Effector memory CD4-positive, alpha-beta T cell (primary cell): ENCODE data around the gene ADSS1.
"Not testable (repeated sequence)": the region's sequence is repeated elsewhere in the genome, so short reads cannot be mapped to it uniquely, and the experiment has no call there.

Experiments
- DNase-seq, 3 donors: peaks; one replicate each; pipeline ENCODE4 v3.0.0-alpha.2; 2020
- H3K27ac ChIP-seq: 2 replicates; pipeline ENCODE4 v1.7.0; 2013; ENCODE audit warnings: mild to moderate bottlenecking, low read length, moderate library complexity; ENCODE audit not compliant: insufficient read depth, poor library complexity, severe bottlenecking
- H3K27me3 ChIP-seq: replicated peaks from 2 replicates; pipeline ENCODE4 v1.7.0; 2013; ENCODE audit warnings: mild to moderate bottlenecking, low read length; ENCODE audit not compliant: insufficient read depth, control insufficient read depth, poor library complexity, severe bottlenecking
- H3K36me3 ChIP-seq: 2 replicates; pipeline ENCODE4 v1.7.0; 2013; ENCODE audit warnings: mild to moderate bottlenecking, low read length, moderate library complexity; ENCODE audit not compliant: control insufficient read depth, insufficient read depth
- H3K4me1 ChIP-seq: 2 replicates; pipeline ENCODE4 v1.7.0; 2013; ENCODE audit warnings: low read length, mild to moderate bottlenecking; ENCODE audit not compliant: control insufficient read depth, insufficient read depth, poor library complexity, severe bottlenecking
- H3K4me3 ChIP-seq: 2 replicates; pipeline ENCODE4 v1.7.0; 2013; ENCODE audit warnings: low read length, low read depth, mild to moderate bottlenecking; ENCODE audit not compliant: insufficient read depth, poor library complexity, severe bottlenecking
- H3K9me3 ChIP-seq: 2 replicates; pipeline ENCODE4 v1.7.0; 2013; ENCODE audit warnings: mild to moderate bottlenecking, low read length, moderate library complexity; ENCODE audit not compliant: control insufficient read depth

The ADSS1 gene

DNA sequence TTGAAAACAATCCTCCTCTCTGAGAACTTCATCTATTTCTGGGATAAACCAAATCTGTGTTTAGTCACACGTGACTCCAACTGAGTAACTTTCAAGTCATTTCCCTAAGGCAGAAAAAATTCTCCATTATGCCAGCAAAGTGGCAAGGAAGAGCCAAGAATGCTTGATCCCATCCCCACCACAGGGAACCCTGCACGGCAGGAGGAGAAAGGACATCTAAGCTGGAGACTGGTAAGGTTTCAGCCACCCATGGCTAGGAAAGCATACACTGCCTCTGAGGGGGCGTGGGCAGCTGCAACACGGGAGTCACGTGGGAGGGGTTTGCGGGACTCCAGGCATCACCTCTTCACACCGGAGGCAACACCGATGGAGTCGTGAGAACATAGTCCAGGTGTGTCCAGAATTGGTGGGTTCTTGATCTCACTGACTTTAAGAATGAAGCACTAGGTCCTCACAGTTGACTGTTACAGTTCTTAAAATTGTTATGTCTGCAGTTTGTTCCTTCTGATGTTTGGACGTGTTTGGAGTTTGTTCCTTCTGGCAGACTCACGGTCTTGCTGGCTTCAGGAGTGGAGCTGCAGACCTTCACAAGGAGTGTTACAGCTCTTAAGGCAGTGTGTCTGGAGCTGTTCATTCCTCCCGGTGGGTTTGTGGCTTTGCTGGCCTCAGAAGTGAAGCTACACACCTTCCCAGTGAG lies 26.2 kb downstream of the ADSS1 start:
- Histone ChIP-seq H3K27me3 (no peaks in the 10 kb centered on the region), H3K4me1 (peaks cover 23% of the 10 kb centered on the region), H3K4me3 (no peak overlapping the region), H3K36me3 (no peaks in the 10 kb centered on the region), H3K9me3 (no peaks in the 10 kb centered on the region), H3K27ac (no peak overlapping the region)
- DNase-seq = no peak

DNA sequence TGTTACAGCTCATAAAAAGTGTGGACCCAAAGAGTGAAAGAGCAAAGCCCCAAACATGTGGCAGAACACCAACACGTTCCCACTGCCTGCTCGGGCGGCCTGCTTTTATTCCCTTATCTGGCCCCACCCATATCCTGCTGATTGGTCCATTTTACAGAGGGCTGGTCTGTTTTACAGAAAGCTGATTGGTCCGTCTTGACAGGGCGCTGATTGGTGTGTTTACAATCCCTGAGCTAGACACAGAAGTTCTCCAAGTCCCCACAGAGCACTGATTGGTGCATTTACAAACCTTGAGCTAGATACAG lies 26.7 kb downstream of the ADSS1 start:
- H3K9me3 ChIP-seq, DNase-seq, H3K27me3 ChIP-seq, H3K27ac ChIP-seq, H3K4me3 ChIP-seq, H3K36me3 ChIP-seq: not testable (repeated sequence)
- H3K4me1 ChIP-seq = peaks cover 24% of the 10 kb centered on the region

DNA sequence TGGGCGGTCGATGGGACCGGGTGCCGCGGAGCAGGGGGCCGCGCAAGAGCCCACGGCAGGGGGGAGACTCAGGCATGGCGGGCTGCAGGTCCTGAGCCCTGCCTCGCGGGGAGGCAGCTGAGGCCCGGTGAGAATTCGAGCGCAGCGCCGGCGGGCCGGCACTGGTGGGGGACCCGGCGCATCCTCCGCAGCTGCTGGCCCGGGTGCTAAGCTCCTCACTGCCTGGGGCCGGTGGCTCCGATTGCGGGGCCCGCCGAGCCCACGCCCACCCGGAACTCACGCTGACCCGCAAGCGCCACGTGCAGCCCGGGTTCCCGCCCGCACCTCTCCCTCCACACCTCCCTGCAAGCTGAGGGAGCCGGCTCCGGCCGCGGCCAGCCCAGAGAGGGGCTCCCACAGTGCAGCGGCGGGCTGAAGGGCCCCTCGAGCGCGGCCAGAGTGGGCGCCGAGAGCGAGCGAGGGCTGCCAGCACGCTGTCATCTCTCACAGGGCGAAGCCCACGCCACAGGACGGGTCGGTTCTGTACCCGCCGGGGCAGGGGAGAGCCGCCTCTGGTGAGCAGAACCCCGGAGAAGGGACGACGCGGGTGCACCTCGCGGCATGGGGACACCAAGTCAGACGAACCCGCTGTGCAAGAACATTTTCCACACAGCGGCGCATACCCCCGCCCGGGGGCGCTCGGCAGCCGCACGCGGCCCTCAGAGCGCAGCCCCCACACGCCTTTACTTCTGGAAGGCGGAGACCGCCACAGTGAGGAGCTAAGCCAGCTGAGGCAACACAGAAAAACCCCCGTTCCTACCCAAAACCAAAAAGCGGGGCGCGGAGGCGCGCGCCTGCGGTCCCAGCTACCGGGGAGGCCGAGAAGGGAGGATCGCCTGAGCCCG lies 27.8 kb downstream of the ADSS1 start:
- Histone ChIP-seq H3K27ac (peak overlapping the region; percentile 84), H3K27me3 (no peaks in the 10 kb centered on the region), H3K4me3 (peak overlapping the region; percentile 90), H3K4me1 (peaks cover 22% of the 10 kb centered on the region), H3K36me3 (peaks cover 12% of the 10 kb centered on the region), H3K9me3 (no peaks in the 10 kb centered on the region)
- DNase-seq = peak in 1 of 3 donors; percentile 8

DNA sequence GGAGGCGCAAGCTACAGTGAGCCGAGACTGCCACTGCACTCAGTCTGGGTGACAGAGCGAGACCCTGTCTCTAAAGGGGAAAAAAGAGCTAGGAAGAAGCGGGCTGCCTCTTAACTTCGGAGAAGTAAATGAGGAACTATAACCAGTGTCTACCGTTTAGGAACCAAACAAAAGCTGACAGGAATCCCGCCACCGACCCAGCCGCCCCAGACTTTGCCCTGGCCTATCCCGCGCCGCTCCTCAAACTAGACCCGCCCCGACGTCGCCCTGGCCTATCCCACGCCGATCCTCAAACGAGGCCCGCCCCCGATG lies 28.4 kb downstream of the ADSS1 start:
- no peak for DNase-seq
- H3K36me3 ChIP-seq = peaks cover 18% of the 10 kb centered on the region

DNA sequence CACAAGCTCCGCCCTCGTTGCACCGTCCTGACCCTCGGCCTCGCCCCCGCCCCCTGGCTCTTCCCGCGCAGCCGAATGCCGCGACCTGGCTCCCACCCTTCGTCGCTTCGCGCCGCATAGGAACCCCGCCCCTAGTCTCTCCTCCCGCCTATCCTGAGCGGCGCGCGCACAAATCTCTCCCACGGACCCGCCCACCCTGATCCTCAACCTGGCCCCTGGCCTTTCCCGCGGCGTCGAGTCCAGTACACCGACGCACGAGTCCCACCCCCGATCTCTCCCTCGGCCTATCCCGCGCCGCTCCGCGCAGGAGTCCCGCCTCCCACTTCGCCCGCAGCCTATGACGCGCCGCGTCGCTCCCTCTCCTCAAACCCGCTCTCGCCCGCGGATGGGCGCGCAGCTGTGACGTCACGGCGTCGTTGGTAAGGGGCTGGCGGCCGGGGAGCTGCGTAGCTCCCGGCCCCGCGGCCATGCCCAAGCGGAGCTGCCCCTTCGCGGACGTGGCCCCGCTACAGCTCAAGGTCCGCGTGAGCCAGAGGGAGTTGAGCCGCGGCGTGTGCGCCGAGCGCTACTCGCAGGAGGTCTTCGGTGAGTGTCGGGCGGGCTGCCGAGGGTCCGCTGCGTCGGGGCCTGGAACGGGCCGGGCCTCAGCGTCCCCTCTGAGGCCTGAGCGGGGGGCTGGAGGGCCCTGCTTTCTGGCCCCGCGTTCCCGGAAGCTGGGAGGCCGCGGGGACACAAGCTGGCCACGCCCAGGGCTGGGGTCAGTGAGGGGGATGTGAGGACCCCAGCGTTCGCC lies 28.9 kb downstream of the ADSS1 start, which contains the start of gene SIVA1:
SIVA1 (plus strand) TSS at position 413 of the 793 bp plus-strand sequence; CDS start at position 468, 55 bp downstream.
- Histone ChIP-seq H3K4me3 (peak within 1 kb of the TSS; percentile 90), H3K27ac (peak within 1 kb of the TSS; percentile 84), H3K27me3 (no peaks in the 10 kb centered on the region), H3K9me3 (no peaks in the 10 kb centered on the region), H3K4me1 (peaks cover 22% of the 10 kb centered on the region), H3K36me3 (peaks cover 23% of the 10 kb centered on the region)
- peak; percentile 98 to 99 (median 99) for DNase-seq

More for the DNA sequence above, 28.4 kb downstream of the ADSS1 start:
- Histone ChIP-seq H3K27ac (peak overlapping the region; percentile 84), H3K4me1 (peaks cover 22% of the 10 kb centered on the region), H3K9me3 (no peaks in the 10 kb centered on the region), H3K27me3 (no peaks in the 10 kb centered on the region), H3K4me3 (peak overlapping the region; percentile 90)

DNA sequence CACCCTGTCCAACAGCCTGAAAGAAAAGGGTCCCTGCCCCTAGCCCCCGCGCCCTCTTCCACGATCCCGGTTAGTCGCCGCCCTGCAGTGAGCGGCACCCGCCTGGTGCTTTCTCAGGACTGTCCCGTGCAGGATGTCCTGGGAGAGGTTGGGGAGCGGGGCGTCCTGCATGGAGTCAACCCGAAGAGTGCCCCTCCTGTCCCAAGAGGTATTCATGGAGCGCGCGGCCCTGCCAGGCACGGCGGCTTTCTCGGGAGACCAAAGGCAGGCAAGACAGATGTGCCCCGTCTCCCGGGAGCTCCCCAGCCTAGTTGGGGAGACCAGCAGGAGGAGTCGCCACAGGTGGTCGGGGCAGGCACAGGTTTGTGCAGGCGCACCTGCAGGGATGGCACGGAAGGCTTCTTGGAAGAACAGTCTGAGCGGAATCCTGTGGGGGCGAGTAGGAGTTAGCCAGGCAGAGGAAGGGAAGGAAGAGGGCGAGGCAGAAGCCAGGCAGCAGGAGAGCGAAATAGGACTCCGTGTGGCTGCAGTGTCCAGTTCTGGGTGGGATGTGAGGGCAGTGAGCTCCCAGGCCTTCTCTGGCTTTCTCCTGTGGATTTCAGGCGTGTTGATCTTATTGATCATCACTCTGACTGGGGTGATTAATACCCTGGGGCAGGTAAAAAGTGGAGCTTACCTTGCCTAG lies 29.6 kb downstream of the ADSS1 start:
- H3K36me3 ChIP-seq = peaks cover 29% of the 10 kb centered on the region
- H3K27ac ChIP-seq = peak overlapping the region; percentile 84
- peak in 1 of 3 donors; percentile 9 for DNase-seq
- no peaks in the 10 kb centered on the region for H3K27me3 ChIP-seq
- no peaks in the 10 kb centered on the region for H3K9me3 ChIP-seq
- H3K4me1 ChIP-seq = peaks cover 22% of the 10 kb centered on the region
- peak overlapping the region; percentile 90 for H3K4me3 ChIP-seq

DNA sequence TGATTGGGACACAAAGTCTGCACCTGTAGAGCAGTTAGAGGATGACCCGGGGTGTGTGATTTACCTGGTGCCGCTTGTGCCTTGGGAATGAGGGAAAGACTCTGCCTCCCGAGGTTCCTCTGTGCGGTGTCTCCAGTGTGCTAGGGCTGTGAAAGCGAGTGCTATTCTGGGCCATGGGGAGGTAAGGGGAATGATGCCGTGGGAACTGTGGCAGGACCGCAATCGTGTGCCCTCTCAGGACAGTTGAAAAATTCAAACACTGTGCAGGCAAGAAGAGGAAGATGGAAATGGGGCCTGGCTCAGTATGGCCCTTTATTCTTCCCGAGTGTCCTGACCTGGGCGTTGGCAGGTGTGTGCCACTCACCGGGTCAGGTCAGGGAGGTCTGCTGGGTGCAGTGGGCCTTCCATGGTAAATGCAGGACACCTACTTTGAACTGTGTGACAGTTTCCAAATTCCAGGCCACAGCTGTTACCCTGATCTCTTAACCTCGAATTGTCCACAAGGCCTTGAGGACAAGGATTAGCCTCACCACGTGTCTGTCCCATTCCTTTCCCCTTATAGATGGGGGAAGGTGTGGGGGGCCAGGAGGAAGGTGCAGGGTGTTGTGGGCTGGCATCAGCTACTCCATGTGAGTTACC lies 30.3 kb downstream of the ADSS1 start:
- Histone ChIP-seq H3K27me3 (no peaks in the 10 kb centered on the region), H3K9me3 (no peaks in the 10 kb centered on the region), H3K27ac (no peak overlapping the region), H3K4me1 (peaks cover 22% of the 10 kb centered on the region), H3K4me3 (peak overlapping the region; percentile 90), H3K36me3 (peaks cover 36% of the 10 kb centered on the region)
- DNase-seq = no peak

DNA sequence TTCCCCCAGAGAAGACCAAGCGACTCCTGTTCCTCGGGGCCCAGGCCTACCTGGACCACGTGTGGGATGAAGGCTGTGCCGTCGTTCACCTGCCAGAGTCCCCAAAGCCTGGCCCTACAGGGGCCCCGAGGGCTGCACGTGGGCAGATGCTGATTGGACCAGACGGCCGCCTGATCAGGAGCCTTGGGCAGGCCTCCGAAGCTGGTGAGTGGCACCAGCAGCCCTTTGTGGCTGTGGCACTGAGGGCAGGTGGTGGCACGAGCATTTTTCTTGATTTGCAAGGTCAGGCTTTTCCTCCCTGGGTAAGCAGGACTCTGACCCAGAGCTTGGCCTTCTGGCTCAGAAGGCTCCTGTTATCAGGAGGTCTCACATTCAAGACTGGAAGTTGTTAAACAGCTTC lies 31.6 kb downstream of the ADSS1 start:
- Histone ChIP-seq H3K27ac (no peak overlapping the region), H3K9me3 (no peaks in the 10 kb centered on the region)
- no peak for DNase-seq

DNA sequence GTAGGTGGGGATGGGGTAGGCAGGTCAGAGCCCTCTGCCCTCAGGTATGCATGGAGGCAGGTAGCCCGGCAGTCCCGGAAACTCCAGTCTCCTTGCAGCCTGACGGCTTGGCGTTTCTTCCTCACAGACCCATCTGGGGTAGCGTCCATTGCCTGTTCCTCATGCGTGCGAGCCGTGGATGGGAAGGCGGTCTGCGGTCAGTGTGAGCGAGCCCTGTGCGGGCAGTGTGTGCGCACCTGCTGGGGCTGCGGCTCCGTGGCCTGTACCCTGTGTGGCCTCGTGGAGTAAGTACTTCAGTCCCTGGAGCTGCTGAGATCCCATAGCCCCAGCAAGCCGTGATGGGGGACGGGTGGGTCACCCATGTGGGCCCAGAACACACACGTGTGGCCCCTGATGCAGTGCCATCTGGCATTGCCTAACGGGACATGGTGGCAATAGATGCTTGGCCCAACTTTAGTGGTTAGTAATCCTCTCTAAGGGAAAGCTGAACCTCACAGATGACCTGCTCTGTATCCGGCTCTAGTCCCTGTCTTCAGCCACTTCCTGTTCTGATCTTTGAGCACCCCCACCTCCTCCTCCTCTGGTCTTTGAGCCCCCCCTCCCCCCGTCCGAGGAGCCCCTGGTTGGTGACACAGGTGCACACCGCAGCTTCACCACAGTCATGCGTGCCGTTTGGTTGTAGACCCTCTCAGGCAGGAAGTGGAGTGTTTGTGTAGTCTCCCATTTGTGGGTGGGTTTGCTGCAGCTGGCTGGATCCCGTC lies 32.6 kb downstream of the ADSS1 start:
- Histone ChIP-seq H3K4me1 (peaks cover 22% of the 10 kb centered on the region), H3K4me3 (no peak overlapping the region), H3K27me3 (no peaks in the 10 kb centered on the region), H3K9me3 (no peaks in the 10 kb centered on the region), H3K27ac (no peak overlapping the region), H3K36me3 (peaks cover 45% of the 10 kb centered on the region)
- DNase-seq = no peak

More for the DNA sequence above, 31.6 kb downstream of the ADSS1 start:
- Histone ChIP-seq H3K4me1 (peaks cover 22% of the 10 kb centered on the region), H3K27me3 (no peaks in the 10 kb centered on the region), H3K4me3 (no peak overlapping the region), H3K36me3 (peaks cover 42% of the 10 kb centered on the region)
